WI38 (cell line): ENCODE results near the gene MC2R.

Source experiments
- H3K4me3 ChIP-seq: 2 replicates; pipeline ENCODE4 v1.5.1; 2011; ENCODE audit warnings: low read depth, mild to moderate bottlenecking, control low read depth, low read length
- CTCF ChIP-seq: IDR thresholded peaks from 2 replicates; pipeline ENCODE4 v1.5.1; 2012; ENCODE audit warnings: low read depth, mild to moderate bottlenecking, control low read depth, low read length

The MC2R gene

GRCh38 chr18:13895505-13896033, 19.8 kb downstream of the MC2R start:
- H3K4me3 ChIP-seq = no peak overlapping the region
- TF ChIP-seq CTCF = no peak

GRCh38 chr18:13894531-13894930, 20.8 kb downstream of the MC2R start:
- no peak overlapping the region for H3K4me3 ChIP-seq
- TF ChIP-seq CTCF = no peak

GRCh38 chr18:13893418-13893760, 21.9 kb downstream of the MC2R start:
- no peak overlapping the region for H3K4me3 ChIP-seq
- TF ChIP-seq CTCF = no peak

GRCh38 chr18:13892098-13892497, 23.2 kb downstream of the MC2R start:
- no peak for TF ChIP-seq CTCF
- no peak overlapping the region for H3K4me3 ChIP-seq

- H3K4me3 ChIP-seq = no peak overlapping the region
- TF ChIP-seq CTCF = no peak
Observed at GRCh38 chr18:13890761-13891361, 24.5 kb downstream of the MC2R start.

- TF ChIP-seq CTCF = no peak
- no peak overlapping the region for H3K4me3 ChIP-seq
Observed at GRCh38 chr18:13889671-13890070, 25.7 kb downstream of the MC2R start.

- H3K4me3 ChIP-seq = no peak overlapping the region
- TF ChIP-seq CTCF = no peak
Observed at GRCh38 chr18:13888191-13888716, 27.1 kb downstream of the MC2R start.
